Panc1 (cell line): ENCODE data around the gene NAT9.

Source experiments
- CTCF ChIP-seq: fragments of 450-650 bp; IDR thresholded peaks from 2 replicates; pipeline ENCODE4 v1.5.1; 2017; ENCODE audit warnings: mild to moderate bottlenecking
- POLR2AphosphoS5 ChIP-seq: IDR thresholded peaks from 2 replicates; pipeline ENCODE4 v1.6.1; 2012; ENCODE audit warnings: mild to moderate bottlenecking, low read depth, low read length, moderate library complexity
- SIN3A ChIP-seq: IDR thresholded peaks from 2 replicates; pipeline ENCODE4 v1.6.1; 2012; ENCODE audit warnings: low read depth, mild to moderate bottlenecking, low read length, moderate library complexity, borderline replicate concordance; ENCODE audit not compliant: insufficient read depth
- TCF7L2 ChIP-seq: IDR thresholded peaks from 2 replicates; pipeline ENCODE4 v1.6.1; 2011; ENCODE audit warnings: mild to moderate bottlenecking, low read depth, low read length, inconsistent platforms

DNA sequence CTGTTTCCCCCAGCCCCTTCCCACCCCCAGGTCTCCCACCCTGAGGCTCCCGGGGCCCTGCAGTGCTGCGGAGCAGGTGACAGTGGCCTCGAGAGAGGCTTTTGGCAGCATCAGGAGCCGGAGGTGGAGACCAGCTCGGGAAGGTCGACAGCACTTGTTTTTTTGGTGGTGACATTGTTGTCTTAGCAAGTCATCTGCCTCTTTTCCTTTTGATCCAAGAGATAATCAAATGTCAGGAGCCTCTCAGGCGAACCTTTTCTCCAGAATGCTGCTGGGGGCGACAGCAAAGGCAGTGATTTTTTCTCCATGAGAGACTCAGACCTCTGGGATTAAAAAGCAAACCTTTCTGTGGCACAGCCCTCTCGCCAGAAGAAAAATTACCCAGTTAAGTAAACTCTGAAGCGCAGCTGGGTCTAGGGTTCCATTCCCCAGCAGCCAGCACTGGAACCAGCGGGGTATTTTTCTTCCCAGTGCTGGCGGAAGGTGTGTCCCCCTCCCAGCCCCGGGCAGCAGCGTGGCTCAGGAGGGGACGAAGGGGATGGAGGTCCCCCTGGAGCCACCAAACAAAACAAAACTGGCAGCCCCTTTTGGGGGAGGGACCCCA, 46.3 kb upstream of the NAT9 start:
- TF ChIP-seq CTCF (no peak), POLR2AphosphoS5 (no peak), SIN3A (no peak), TCF7L2 (no peak)
